Heart left ventricle (tissue), 16 donors: ENCODE measurements around the gene TMEM217. TPM values are rescaled to one million over a fixed set of nuclear protein-coding genes. Genes with fewer than 3 reads are reported as not detected.

Source experiments
- ATAC-seq, 4 donors: fragments of 200-7000 bp; cut with Tn5 transposase; one replicate each; pipeline ENCODE4 v1.9.1; 2020 to 2022; ENCODE audit warnings: moderate library complexity in 4 of 4, mild to moderate bottlenecking in 3 of 4, moderate number of reproducible peaks in 1 of 4
- DNase-seq, 5 donors: peaks; one replicate each; pipeline ENCODE4 v3.0.0-alpha.2; 2020
- H3K27ac ChIP-seq, 12 donors: fragments of 200-600 bp; sonication (generic) in 4 of 12; one replicate each; pipeline versions ENCODE4 v1.5.0 to v1.8.0; 2016 to 2022; ENCODE audit warnings: mild to moderate bottlenecking in 2 of 12
- H3K27me3 ChIP-seq, 9 donors: fragments of 200-600 bp; sonication (generic) in 2 of 9; one replicate each; pipeline versions ENCODE4 v1.5.1 to v1.8.0; 2016 to 2022; ENCODE audit warnings: mild to moderate bottlenecking in 3 of 9
- H3K36me3 ChIP-seq, 9 donors: fragments of 200-600 bp; sonication (generic) in 2 of 9; one replicate each; pipeline versions ENCODE4 v1.5.0 to v1.8.0; 2018 to 2022; ENCODE audit warnings: mild to moderate bottlenecking in 2 of 9
- H3K4me1 ChIP-seq, 12 donors: fragments of 200-600 bp; sonication (generic) in 4 of 12; one replicate each; pipeline versions ENCODE4 v1.5.0 to v1.8.0; 2016 to 2022; ENCODE audit warnings: mild to moderate bottlenecking in 3 of 12
- H3K4me3 ChIP-seq, 12 donors: fragments of 200-600 bp; sonication (generic) in 4 of 12; one replicate each; pipeline versions ENCODE4 v1.5.0 to v1.8.0; 2017 to 2022; ENCODE audit warnings: mild to moderate bottlenecking in 9 of 12, moderate library complexity in 4 of 12
- H3K9me3 ChIP-seq, 12 donors: fragments of 200-600 bp; sonication (generic) in 4 of 12; one replicate each; pipeline versions ENCODE4 v1.5.0 to v1.8.0; 2016 to 2022; ENCODE audit warnings: mild to moderate bottlenecking in 1 of 12
- CTCF ChIP-seq, 12 donors: fragments of 200-600 bp; sonication (generic) in 4 of 12; IDR thresholded peaks; one replicate each; pipeline versions ENCODE4 v1.5.0 to v1.8.0; 2018 to 2022; ENCODE audit warnings: antibody characterized with exemption in 12 of 12, mild to moderate bottlenecking in 5 of 12
- POLR2A ChIP-seq, 2 donors: fragments of 450-650 bp; IDR thresholded peaks; one replicate each; pipeline ENCODE4 v1.6.1; 2017; ENCODE audit warnings: antibody characterized with exemption in 2 of 2, mild to moderate bottlenecking in 2 of 2, moderate library complexity in 2 of 2
- WGBS, 4 donors: extraction: QIAGEN DNeasy Blood & Tissue Kit in 2 of 4; methylation state at CpG; one replicate each; pipeline versions ENCODE4 v1.1.5 to v1.1.7; 2013 to 2018; 5-methylcytosine and 5-hydroxymethylcytosine counted together
- intact Hi-C, 10 donors: fragments of 100-400 bp; cut with DNase I; formaldehyde crosslinking; loops; one replicate each; pipeline versions ENCODE4 v1.11.1 to v1.14.2; 2022
- polyA plus RNA-seq, 2 donors: library from polyadenylated mRNA; stranded (reverse); fragments of 200-250 nt; gene quantifications; one replicate each; pipeline ENCODE4 v1.2.3, GENCODE V29; 2013
- total RNA-seq, 9 donors: library from RNA; depleted of rRNA in 2 of 9; stranded (reverse); fragments of >200 nt in 2 of 9; fragmentation: NEBNext Ultra II Directional in 3 of 9; extraction: Animal tissue kit (Norgen Biotek cat#: 25700) in 3 of 9; gene quantifications; one replicate each; pipeline versions ENCODE4 v1.1.0 to v1.2.4, GENCODE V29; 2016 to 2023
- donor health status: ischemic (EF 13 %, LVEDD 7.1; RV severe dilation, severe dysfunction).
- donor health status: healthy with polysubstance abuse.
- donor health status: DM: no; HTN: yes; CAD: no.
- donor health status: DM: no; HTN: no; CAD: no.
- donor health status: ischemic (EF 25% LVEDD 6.9; RV normal size, moderate dysfunction).
- donor health status: ischemic (EF 25% LVEDD 5.7; RV mildly dilated, moderate dysfunction).
- donor health status: healthy.
- donor health status: DM: yes; HTN: yes; CAD: no.
- donor health status: ischemic (EF 35%, LVEDD 5.7; RV mildly dilated, moderate dysfunction).
- donor health status: nonischemic (EF 11% LVEDD 7.7; RV severe dilation, severe dysfunction).
- donor health status: DM: yes; HTN: yes; CAD: no.
- donor health status: PGD.
- donor health status: ischemic (EF 29% LVEDD 5.4; RV normal size, mild dysfunction).
- donor health status: nonischemic (EF 23%, LVEDD 6.1; RV moderate dilation, normal function).

Gene TMEM217
- total and polyA plus RNA-seq, 11 donors: 0.15 to 2.1 (median 0.65) TPM; not detected in 3

GRCh38 chr6:37230104-37230503 is 27.8 kb downstream of the TMEM217 start:
- TF ChIP-seq CTCF (IDR thresholded peaks at IDR 0.05) (no peak), POLR2A (IDR thresholded peaks at IDR 0.05) (no peak)
- no peaks in the 10 kb centered on the region for H3K4me1 ChIP-seq
- no peaks in the 10 kb centered on the region for H3K27me3 ChIP-seq
- no peaks in the 10 kb centered on the region for H3K9me3 ChIP-seq
- DNase-seq (no peak), ATAC-seq (no peak)
- intact Hi-C loops: no loop called here
- H3K27ac ChIP-seq: no peak overlapping the region
- no peaks in the 10 kb centered on the region for H3K36me3 ChIP-seq
- H3K4me3 ChIP-seq: no peak overlapping the region
- WGBS, 4 donors: 89 to 95% (median 93%) methylated on average over 6 of the region's 6 CpGs

- intact Hi-C loops: no loop called here
- no peak overlapping the region for H3K27ac ChIP-seq
- ATAC-seq: no peak
Observed at GRCh38 chr6:37225350-37226169, 32.4 kb downstream of the TMEM217 start.

GRCh38 chr6:37222992-37223391 is 35.0 kb downstream of the TMEM217 start:
- H3K4me3 ChIP-seq: peak overlapping the region in 11 of 12 donors; percentile 42 to 75 (median 68)
- ATAC-seq (no peak), DNase-seq (no peak)
- H3K4me1 ChIP-seq: peaks cover 0 to 40% (median 4%) of the 10 kb centered on the region in 12 donors
- H3K27ac ChIP-seq: peak overlapping the region in 1 of 12 donors; percentile 56
- H3K36me3 ChIP-seq: no peaks in the 10 kb centered on the region
- TF ChIP-seq CTCF (IDR thresholded peaks at IDR 0.05): no peak
- intact Hi-C loops: no loop called here
- H3K27me3 ChIP-seq: no peaks in the 10 kb centered on the region
- H3K9me3 ChIP-seq: no peaks in the 10 kb centered on the region

More at GRCh38 chr6:37225350-37226169, 32.4 kb downstream of the TMEM217 start:
- no peak for DNase-seq
- Histone ChIP-seq H3K27me3 (no peaks in the 10 kb centered on the region), H3K9me3 (no peaks in the 10 kb centered on the region), H3K36me3 (no peaks in the 10 kb centered on the region), H3K4me3 (no peak overlapping the region), H3K4me1 (peaks cover 0 to 20% (median 4%) of the 10 kb centered on the region in 12 donors)
- WGBS, 4 donors: 81 to 88% (median 84%) methylated on average over 5 of the region's 5 CpGs
- TF ChIP-seq POLR2A (IDR thresholded peaks at IDR 0.05) (no peak), CTCF (IDR thresholded peaks at IDR 0.05) (no peak)

- Histone ChIP-seq H3K9me3 (no peaks in the 10 kb centered on the region), H3K4me3 (peak overlapping the region; percentile 32 to 75 (median 66)), H3K27ac (peak overlapping the region in 9 of 12 donors; percentile 13 to 56 (median 32)), H3K27me3 (no peaks in the 10 kb centered on the region), H3K4me1 (peaks cover 0 to 40% (median 4%) of the 10 kb centered on the region in 12 donors), H3K36me3 (no peaks in the 10 kb centered on the region)
- intact Hi-C loops: no loop called here
- WGBS, 4 donors: 0 to 1% (median 1%) methylated on average over 16 to 39 of the region's 39 CpGs
- peak in 1 of 2 donors; percentile 17 for TF ChIP-seq POLR2A (IDR thresholded peaks at IDR 0.05)
- TF ChIP-seq CTCF (IDR thresholded peaks at IDR 0.05): peak in 2 of 12 donors; percentile 9 to 15
- peak; percentile 89 to 96 (median 96) for ATAC-seq
- DNase-seq: peak; percentile 73 to 88 (median 85)
Observed at GRCh38 chr6:37222125-37222967, 35.6 kb downstream of the TMEM217 start.
